ENCODE data around the gene DBF4. TPM values are rescaled to one million over a fixed set of nuclear protein-coding genes. Genes with fewer than 3 reads are reported as not detected.

Gene DBF4
- total RNA-seq, 1 experiment from 2014 or later: 55.4 TPM

DNA sequence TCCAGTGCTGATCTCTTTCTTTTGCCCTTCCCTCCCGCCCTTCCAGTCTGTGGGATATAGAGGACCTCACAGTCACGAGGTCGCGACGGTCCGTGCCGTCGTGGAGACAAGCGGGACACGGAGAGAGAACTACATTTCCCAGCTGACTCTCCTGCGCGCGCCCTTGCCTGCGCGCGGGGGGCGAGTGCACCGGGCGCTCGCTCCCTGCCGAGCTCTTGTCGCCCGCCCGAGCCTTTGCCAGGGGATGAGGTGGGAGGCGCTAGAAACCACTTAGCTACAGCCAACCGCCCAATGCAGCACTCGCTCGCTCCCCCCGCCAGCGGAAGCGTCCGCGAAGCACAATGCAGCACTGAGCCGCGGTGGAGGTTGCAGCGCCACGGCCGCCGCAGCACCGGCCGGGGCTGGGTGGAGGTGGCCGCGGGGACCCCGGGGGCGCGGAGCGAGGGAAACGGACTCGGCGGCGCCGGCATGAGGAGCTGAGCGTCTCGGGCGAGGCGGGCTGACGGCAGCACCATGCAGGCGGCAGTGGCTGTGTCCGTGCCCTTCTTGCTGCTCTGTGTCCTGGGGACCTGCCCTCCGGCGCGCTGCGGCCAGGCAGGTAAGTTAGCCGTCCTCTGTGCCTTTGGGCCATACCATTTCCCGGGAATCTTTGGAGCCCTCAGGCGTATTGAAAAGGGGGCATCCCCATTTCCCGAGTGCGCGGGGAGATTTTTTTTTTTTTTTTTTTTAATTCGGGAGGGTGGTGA, 57.8 kb downstream of the DBF4 start, which contains the start of gene ADAM22 (continued):
- TF ChIP-seq, protein P1, sequence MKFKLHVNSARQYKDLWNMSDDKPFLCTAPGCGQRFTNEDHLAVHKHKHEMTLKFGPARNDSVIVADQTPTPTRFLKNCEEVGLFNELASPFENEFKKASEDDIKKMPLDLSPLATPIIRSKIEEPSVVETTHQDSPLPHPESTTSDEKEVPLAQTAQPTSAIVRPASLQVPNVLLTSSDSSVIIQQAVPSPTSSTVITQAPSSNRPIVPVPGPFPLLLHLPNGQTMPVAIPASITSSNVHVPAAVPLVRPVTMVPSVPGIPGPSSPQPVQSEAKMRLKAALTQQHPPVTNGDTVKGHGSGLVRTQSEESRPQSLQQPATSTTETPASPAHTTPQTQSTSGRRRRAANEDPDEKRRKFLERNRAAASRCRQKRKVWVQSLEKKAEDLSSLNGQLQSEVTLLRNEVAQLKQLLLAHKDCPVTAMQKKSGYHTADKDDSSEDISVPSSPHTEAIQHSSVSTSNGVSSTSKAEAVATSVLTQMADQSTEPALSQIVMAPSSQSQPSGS (CRISPR knock-in tag; IDR thresholded peaks at IDR 0.05; ENCODE audit: borderline replicate concordance, low read depth): no peak
- TF ChIP-seq, protein P2, sequence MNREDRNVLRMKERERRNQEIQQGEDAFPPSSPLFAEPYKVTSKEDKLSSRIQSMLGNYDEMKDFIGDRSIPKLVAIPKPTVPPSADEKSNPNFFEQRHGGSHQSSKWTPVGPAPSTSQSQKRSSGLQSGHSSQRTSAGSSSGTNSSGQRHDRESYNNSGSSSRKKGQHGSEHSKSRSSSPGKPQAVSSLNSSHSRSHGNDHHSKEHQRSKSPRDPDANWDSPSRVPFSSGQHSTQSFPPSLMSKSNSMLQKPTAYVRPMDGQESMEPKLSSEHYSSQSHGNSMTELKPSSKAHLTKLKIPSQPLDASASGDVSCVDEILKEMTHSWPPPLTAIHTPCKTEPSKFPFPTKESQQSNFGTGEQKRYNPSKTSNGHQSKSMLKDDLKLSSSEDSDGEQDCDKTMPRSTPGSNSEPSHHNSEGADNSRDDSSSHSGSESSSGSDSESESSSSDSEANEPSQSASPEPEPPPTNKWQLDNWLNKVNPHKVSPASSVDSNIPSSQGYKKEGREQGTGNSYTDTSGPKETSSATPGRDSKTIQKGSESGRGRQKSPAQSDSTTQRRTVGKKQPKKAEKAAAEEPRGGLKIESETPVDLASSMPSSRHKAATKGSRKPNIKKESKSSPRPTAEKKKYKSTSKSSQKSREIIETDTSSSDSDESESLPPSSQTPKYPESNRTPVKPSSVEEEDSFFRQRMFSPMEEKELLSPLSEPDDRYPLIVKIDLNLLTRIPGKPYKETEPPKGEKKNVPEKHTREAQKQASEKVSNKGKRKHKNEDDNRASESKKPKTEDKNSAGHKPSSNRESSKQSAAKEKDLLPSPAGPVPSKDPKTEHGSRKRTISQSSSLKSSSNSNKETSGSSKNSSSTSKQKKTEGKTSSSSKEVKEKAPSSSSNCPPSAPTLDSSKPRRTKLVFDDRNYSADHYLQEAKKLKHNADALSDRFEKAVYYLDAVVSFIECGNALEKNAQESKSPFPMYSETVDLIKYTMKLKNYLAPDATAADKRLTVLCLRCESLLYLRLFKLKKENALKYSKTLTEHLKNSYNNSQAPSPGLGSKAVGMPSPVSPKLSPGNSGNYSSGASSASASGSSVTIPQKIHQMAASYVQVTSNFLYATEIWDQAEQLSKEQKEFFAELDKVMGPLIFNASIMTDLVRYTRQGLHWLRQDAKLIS (CRISPR knock-in tag; IDR thresholded peaks at IDR 0.05; ENCODE audit: borderline replicate concordance): no peak
- TF ChIP-seq, protein P3, sequence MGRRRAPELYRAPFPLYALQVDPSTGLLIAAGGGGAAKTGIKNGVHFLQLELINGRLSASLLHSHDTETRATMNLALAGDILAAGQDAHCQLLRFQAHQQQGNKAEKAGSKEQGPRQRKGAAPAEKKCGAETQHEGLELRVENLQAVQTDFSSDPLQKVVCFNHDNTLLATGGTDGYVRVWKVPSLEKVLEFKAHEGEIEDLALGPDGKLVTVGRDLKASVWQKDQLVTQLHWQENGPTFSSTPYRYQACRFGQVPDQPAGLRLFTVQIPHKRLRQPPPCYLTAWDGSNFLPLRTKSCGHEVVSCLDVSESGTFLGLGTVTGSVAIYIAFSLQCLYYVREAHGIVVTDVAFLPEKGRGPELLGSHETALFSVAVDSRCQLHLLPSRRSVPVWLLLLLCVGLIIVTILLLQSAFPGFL (CRISPR knock-in tag; IDR thresholded peaks at IDR 0.05; ENCODE audit: borderline replicate concordance): no peak
- TF ChIP-seq, protein P4, sequence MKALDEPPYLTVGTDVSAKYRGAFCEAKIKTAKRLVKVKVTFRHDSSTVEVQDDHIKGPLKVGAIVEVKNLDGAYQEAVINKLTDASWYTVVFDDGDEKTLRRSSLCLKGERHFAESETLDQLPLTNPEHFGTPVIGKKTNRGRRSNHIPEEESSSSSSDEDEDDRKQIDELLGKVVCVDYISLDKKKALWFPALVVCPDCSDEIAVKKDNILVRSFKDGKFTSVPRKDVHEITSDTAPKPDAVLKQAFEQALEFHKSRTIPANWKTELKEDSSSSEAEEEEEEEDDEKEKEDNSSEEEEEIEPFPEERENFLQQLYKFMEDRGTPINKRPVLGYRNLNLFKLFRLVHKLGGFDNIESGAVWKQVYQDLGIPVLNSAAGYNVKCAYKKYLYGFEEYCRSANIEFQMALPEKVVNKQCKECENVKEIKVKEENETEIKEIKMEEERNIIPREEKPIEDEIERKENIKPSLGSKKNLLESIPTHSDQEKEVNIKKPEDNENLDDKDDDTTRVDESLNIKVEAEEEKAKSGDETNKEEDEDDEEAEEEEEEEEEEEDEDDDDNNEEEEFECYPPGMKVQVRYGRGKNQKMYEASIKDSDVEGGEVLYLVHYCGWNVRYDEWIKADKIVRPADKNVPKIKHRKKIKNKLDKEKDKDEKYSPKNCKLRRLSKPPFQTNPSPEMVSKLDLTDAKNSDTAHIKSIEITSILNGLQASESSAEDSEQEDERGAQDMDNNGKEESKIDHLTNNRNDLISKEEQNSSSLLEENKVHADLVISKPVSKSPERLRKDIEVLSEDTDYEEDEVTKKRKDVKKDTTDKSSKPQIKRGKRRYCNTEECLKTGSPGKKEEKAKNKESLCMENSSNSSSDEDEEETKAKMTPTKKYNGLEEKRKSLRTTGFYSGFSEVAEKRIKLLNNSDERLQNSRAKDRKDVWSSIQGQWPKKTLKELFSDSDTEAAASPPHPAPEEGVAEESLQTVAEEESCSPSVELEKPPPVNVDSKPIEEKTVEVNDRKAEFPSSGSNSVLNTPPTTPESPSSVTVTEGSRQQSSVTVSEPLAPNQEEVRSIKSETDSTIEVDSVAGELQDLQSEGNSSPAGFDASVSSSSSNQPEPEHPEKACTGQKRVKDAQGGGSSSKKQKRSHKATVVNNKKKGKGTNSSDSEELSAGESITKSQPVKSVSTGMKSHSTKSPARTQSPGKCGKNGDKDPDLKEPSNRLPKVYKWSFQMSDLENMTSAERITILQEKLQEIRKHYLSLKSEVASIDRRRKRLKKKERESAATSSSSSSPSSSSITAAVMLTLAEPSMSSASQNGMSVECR (CRISPR knock-in tag; IDR thresholded peaks at IDR 0.05; ENCODE audit: borderline replicate concordance): 0 out of 2 replicates have a peak, but pooled peaks have one; percentile 61
- TF ChIP-seq TEAD1 (CRISPR knock-in tag; IDR thresholded peaks at IDR 0.05) (peak; percentile 92), ATF1 (CRISPR knock-in tag; IDR thresholded peaks at IDR 0.05) (no peak), TP53 (CRISPR knock-in tag; IDR thresholded peaks at IDR 0.05) (peak; percentile 74; the same call in 1 of the 2 replicates), ESRRA (CRISPR knock-in tag; IDR thresholded peaks at IDR 0.05; ENCODE audit: borderline replicate concordance) (peak; percentile 82; the same call in 1 of the 2 replicates), MYBL2 (CRISPR knock-in tag; IDR thresholded peaks at IDR 0.05) (peak; percentile 83), ZNF317 (CRISPR knock-in tag; IDR thresholded peaks at IDR 0.05; ENCODE audit: borderline replicate concordance, low read depth) (peak; percentile 50; the same call in 1 of the 2 replicates), NFYB (CRISPR knock-in tag; conservative IDR thresholded peaks at IDR 0.05; ENCODE audit: low read depth) (no peak), KAT7 (CRISPR knock-in tag; IDR thresholded peaks at IDR 0.05; ENCODE audit: borderline replicate concordance) (0 out of 2 replicates have a peak, but pooled peaks have one; percentile 84), IRF2 (CRISPR knock-in tag; IDR thresholded peaks at IDR 0.05; ENCODE audit: borderline replicate concordance, low read depth) (no peak; the same call in 1 of the 2 replicates), GRHL2 (CRISPR knock-in tag; IDR thresholded peaks at IDR 0.05; ENCODE audit: insufficient replicate concordance, severe bottlenecking) (no peak), JUN (CRISPR knock-in tag; IDR thresholded peaks at IDR 0.05) (no peak)
- TF ChIP-seq, protein P5, sequence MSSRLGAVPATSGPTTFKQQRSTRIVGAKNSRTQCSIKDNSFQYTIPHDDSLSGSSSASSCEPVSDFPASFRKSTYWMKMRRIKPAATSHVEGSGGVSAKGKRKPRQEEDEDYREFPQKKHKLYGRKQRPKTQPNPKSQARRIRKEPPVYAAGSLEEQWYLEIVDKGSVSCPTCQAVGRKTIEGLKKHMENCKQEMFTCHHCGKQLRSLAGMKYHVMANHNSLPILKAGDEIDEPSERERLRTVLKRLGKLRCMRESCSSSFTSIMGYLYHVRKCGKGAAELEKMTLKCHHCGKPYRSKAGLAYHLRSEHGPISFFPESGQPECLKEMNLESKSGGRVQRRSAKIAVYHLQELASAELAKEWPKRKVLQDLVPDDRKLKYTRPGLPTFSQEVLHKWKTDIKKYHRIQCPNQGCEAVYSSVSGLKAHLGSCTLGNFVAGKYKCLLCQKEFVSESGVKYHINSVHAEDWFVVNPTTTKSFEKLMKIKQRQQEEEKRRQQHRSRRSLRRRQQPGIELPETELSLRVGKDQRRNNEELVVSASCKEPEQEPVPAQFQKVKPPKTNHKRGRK (CRISPR knock-in tag; IDR thresholded peaks at IDR 0.05; ENCODE audit: borderline replicate concordance): no peak
- TF ChIP-seq, protein P6, sequence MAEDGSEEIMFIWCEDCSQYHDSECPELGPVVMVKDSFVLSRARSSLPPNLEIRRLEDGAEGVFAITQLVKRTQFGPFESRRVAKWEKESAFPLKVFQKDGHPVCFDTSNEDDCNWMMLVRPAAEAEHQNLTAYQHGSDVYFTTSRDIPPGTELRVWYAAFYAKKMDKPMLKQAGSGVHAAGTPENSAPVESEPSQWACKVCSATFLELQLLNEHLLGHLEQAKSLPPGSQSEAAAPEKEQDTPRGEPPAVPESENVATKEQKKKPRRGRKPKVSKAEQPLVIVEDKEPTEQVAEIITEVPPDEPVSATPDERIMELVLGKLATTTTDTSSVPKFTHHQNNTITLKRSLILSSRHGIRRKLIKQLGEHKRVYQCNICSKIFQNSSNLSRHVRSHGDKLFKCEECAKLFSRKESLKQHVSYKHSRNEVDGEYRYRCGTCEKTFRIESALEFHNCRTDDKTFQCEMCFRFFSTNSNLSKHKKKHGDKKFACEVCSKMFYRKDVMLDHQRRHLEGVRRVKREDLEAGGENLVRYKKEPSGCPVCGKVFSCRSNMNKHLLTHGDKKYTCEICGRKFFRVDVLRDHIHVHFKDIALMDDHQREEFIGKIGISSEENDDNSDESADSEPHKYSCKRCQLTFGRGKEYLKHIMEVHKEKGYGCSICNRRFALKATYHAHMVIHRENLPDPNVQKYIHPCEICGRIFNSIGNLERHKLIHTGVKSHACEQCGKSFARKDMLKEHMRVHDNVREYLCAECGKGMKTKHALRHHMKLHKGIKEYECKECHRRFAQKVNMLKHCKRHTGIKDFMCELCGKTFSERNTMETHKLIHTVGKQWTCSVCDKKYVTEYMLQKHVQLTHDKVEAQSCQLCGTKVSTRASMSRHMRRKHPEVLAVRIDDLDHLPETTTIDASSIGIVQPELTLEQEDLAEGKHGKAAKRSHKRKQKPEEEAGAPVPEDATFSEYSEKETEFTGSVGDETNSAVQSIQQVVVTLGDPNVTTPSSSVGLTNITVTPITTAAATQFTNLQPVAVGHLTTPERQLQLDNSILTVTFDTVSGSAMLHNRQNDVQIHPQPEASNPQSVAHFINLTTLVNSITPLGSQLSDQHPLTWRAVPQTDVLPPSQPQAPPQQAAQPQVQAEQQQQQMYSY (CRISPR knock-in tag; IDR thresholded peaks at IDR 0.05): no peak
- TF ChIP-seq, protein P7, sequence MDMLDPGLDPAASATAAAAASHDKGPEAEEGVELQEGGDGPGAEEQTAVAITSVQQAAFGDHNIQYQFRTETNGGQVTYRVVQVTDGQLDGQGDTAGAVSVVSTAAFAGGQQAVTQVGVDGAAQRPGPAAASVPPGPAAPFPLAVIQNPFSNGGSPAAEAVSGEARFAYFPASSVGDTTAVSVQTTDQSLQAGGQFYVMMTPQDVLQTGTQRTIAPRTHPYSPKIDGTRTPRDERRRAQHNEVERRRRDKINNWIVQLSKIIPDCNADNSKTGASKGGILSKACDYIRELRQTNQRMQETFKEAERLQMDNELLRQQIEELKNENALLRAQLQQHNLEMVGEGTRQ (CRISPR knock-in tag; IDR thresholded peaks at IDR 0.05): peak; percentile 68
